ENCODE data around the gene PPIF. TPM values are rescaled to one million over a fixed set of nuclear protein-coding genes. Genes with fewer than 3 reads are reported as not detected.

PPIF gene
- total and polyA plus RNA-seq, 2 experiments from 2014 or later = 24.6 to 45.5 TPM

DNA sequence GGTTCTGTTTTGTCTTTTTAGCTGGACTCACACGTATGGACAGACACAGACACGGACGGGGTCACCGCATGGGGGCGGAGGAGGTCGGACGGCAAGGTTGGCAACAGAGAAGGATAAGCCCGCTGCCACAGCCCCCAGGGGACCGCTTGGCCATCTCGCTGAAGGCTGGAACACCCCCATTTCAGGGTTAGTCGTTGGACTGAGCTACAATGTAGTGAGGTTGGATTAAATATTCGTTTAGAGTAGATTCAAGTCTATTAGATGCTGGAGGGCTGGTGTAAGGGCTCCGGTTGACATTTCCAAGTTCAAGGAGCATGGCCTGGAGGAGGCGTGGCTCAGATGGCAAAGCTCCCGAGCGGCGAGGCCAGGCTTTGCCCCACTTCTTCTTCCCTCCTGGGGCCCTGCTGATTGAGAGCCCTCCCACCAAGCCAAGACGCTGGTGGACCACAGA, 35.2 kb downstream of the PPIF start:
- 56 to 61% methylated on average over 17 to 18 of the region's 18 CpGs for WGBS, 2 experiments (ENCODE audit: low coverage in 1 of 2, low lambda C conversion rate in 2 of 2, missing lambda C conversion rate in 2 of 2)
- in situ Hi-C loops (cut with MboI) = no loop called here
- DNase-seq = no peak
- H3K27me3 ChIP-seq (replicated peaks; ENCODE audit: insufficient read depth) = no peaks in the 10 kb centered on the region
- no peak overlapping the region for H2AFZ ChIP-seq
- no peaks in the 10 kb centered on the region for H4K20me1 ChIP-seq (ENCODE audit: insufficient read depth)
- H3K9me2 ChIP-seq (ENCODE audit: insufficient read depth) = no peaks in the 10 kb centered on the region
- no peak overlapping the region for H3K4me3 ChIP-seq
- no peak overlapping the region for H3K4me2 ChIP-seq (ENCODE audit: unreplicated experiment)
- TF ChIP-seq EZH2phosphoT487 (IDR thresholded peaks at IDR 0.05; ENCODE audit: insufficient read depth, low read depth) (no peak), EZH2 (IDR thresholded peaks at IDR 0.05; ENCODE audit: insufficient read depth, poor library complexity, severe bottlenecking) (no peak)
- peak overlapping the region; percentile 60 for H3K27ac ChIP-seq
- peaks cover 13% of the 10 kb centered on the region for H3F3A ChIP-seq (ENCODE audit: insufficient read depth)
- no peaks in the 10 kb centered on the region for H3K79me2 ChIP-seq (ENCODE audit: insufficient read depth)
- peak overlapping the region; percentile 67; the same call in 1 of the 2 replicates for H3K9ac ChIP-seq
- H3K4me1 ChIP-seq (ENCODE audit: insufficient read depth) = peaks cover 39% of the 10 kb centered on the region
- no peaks in the 10 kb centered on the region for H3K36me3 ChIP-seq (ENCODE audit: low read depth)
- no peaks in the 10 kb centered on the region for H3K9me3 ChIP-seq (ENCODE audit: low read depth)

DNA sequence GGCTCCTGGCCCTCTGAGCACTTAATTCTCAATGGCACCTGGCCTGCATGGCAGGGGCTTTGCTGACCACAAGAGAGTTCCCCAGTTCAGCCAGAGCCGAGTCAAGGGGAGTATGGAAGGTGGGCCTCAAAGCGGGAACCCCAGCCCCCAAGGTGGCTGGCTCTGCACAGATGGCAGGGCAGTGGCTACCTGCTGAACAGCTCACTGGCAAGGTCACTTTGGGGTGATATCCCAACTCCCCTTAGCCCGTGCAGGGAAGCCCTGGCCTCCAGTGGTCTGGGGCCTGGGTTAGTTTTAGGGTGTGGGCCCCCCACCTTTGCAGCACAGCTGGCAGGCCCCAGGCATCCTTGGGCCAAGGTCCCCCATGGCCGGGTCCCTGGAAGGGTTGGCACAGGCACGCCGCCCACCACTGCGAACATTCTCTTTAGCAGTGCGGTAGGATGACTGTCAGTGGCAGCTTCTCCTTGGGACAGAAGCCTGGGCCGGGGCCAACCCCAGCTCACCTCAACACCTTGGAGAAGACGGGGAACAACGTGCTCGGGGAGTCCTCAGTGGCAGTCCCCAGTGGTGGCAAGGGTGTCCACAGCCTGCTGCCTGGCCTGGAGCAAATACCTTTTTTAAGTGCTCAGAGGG, 36.8 kb downstream of the PPIF start:
- H3F3A ChIP-seq (ENCODE audit: insufficient read depth) = peaks cover 13% of the 10 kb centered on the region
- H3K36me3 ChIP-seq (ENCODE audit: low read depth) = no peaks in the 10 kb centered on the region
- peaks cover 39% of the 10 kb centered on the region for H3K4me1 ChIP-seq (ENCODE audit: insufficient read depth)
- no peaks in the 10 kb centered on the region for H3K27me3 ChIP-seq (replicated peaks; ENCODE audit: insufficient read depth)
- no peak overlapping the region for H3K9ac ChIP-seq
- TF ChIP-seq EZH2 (IDR thresholded peaks at IDR 0.05; ENCODE audit: insufficient read depth, poor library complexity, severe bottlenecking) = no peak
- TF ChIP-seq EZH2phosphoT487 (IDR thresholded peaks at IDR 0.05; ENCODE audit: insufficient read depth, low read depth) = no peak
- no peak for DNase-seq
- in situ Hi-C loops (cut with MboI) = no loop called here
- no peak overlapping the region for H2AFZ ChIP-seq
- 87 to 89% methylated on average over 12 of the region's 12 CpGs for WGBS, 2 experiments (ENCODE audit: low coverage in 1 of 2, low lambda C conversion rate in 2 of 2, missing lambda C conversion rate in 2 of 2)
- no peaks in the 10 kb centered on the region for H4K20me1 ChIP-seq (ENCODE audit: insufficient read depth)
- H3K4me3 ChIP-seq = no peak overlapping the region
- H3K27ac ChIP-seq = no peak overlapping the region
- no peaks in the 10 kb centered on the region for H3K9me3 ChIP-seq (ENCODE audit: low read depth)
- no peak overlapping the region for H3K4me2 ChIP-seq (ENCODE audit: unreplicated experiment)
- no peaks in the 10 kb centered on the region for H3K79me2 ChIP-seq (ENCODE audit: insufficient read depth)
- no peaks in the 10 kb centered on the region for H3K9me2 ChIP-seq (ENCODE audit: insufficient read depth)

DNA sequence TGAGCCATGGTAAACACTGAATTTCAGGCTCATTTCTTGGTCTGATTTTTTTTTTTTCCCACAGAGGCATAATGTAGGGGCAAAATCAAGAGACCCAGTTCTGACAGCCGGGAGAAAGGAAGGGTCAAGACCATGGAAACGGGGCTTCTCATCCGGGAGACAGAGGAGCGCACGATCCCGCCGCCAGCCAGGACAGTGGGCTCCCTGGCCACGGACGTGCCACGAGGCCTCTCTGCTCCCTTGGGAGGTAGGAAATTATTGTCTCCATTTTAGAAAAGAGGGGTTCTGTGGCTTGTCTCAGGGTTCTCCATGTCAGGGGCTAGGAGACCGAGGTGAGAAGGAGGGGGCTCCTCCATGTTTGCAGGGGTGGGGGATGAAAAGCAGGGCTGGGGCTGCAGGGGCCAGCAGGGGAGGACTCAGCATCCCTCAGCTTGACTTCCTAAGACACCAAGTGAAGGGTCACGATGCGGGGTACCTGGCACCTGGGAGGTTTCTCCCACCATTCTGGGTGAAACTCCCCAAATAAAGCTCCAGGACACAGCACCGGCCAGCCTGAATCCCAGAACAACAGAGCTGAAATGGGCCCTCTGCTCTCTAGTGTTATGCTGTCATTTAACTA, 37.6 kb downstream of the PPIF start:
- H3K9ac ChIP-seq = no peak overlapping the region
- DNase-seq = no peak
- H3K79me2 ChIP-seq (ENCODE audit: insufficient read depth) = no peaks in the 10 kb centered on the region
- no peak overlapping the region for H3K4me3 ChIP-seq
- no peaks in the 10 kb centered on the region for H3K27me3 ChIP-seq (replicated peaks; ENCODE audit: insufficient read depth)
- TF ChIP-seq EZH2 (IDR thresholded peaks at IDR 0.05; ENCODE audit: insufficient read depth, poor library complexity, severe bottlenecking) = no peak
- no peak for TF ChIP-seq EZH2phosphoT487 (IDR thresholded peaks at IDR 0.05; ENCODE audit: insufficient read depth, low read depth)
- H3K4me1 ChIP-seq (ENCODE audit: insufficient read depth) = peaks cover 33% of the 10 kb centered on the region
- no peak overlapping the region for H2AFZ ChIP-seq
- in situ Hi-C loops (cut with MboI) = no loop called here
- peaks cover 13% of the 10 kb centered on the region for H3F3A ChIP-seq (ENCODE audit: insufficient read depth)
- H3K27ac ChIP-seq = no peak overlapping the region
- WGBS, 2 experiments (ENCODE audit: low coverage in 1 of 2, low lambda C conversion rate in 2 of 2, missing lambda C conversion rate in 2 of 2) = 87 to 89% methylated on average over 14 of the region's 14 CpGs
- H3K4me2 ChIP-seq (ENCODE audit: unreplicated experiment) = no peak overlapping the region
- no peaks in the 10 kb centered on the region for H3K9me3 ChIP-seq (ENCODE audit: low read depth)
- H3K36me3 ChIP-seq (ENCODE audit: low read depth) = no peaks in the 10 kb centered on the region
- H4K20me1 ChIP-seq (ENCODE audit: insufficient read depth) = no peaks in the 10 kb centered on the region
- no peaks in the 10 kb centered on the region for H3K9me2 ChIP-seq (ENCODE audit: insufficient read depth)

DNA sequence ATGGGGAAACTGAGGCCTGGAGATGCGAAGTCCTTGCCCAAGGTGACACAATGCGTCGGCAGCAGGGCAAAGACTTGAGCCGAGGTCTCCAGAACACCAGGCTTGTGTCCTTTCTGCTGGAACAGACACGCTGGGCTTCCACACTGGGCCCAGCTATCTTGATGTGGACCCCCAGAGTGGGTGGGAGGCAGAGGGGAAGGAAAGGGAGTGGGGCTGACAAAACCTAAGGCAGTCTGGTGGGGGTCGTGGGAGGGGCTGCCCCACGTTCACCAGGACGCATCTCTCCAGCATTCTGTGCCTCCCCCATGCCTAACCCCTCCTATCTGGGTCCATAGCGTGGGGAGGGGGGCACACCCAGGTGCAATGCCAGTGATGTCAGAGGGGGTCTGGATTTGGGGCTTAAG, 38.1 kb downstream of the PPIF start:
- no peak overlapping the region for H3K4me3 ChIP-seq
- in situ Hi-C loops (cut with MboI) = no loop called here
- H3K9me3 ChIP-seq (ENCODE audit: low read depth) = no peaks in the 10 kb centered on the region
- no peak overlapping the region for H3K9ac ChIP-seq
- no peaks in the 10 kb centered on the region for H3K79me2 ChIP-seq (ENCODE audit: insufficient read depth)
- H3K9me2 ChIP-seq (ENCODE audit: insufficient read depth) = no peaks in the 10 kb centered on the region
- H3K4me2 ChIP-seq (ENCODE audit: unreplicated experiment) = no peak overlapping the region
- TF ChIP-seq EZH2phosphoT487 (IDR thresholded peaks at IDR 0.05; ENCODE audit: insufficient read depth, low read depth) (no peak), EZH2 (IDR thresholded peaks at IDR 0.05; ENCODE audit: insufficient read depth, poor library complexity, severe bottlenecking) (no peak)
- no peak overlapping the region for H3K27ac ChIP-seq
- 91 to 96% methylated on average over 7 to 9 of the region's 9 CpGs for WGBS, 2 experiments (ENCODE audit: low coverage in 1 of 2, low lambda C conversion rate in 2 of 2, missing lambda C conversion rate in 2 of 2)
- H2AFZ ChIP-seq = no peak overlapping the region
- no peaks in the 10 kb centered on the region for H3K27me3 ChIP-seq (replicated peaks; ENCODE audit: insufficient read depth)
- peaks cover 13% of the 10 kb centered on the region for H3F3A ChIP-seq (ENCODE audit: insufficient read depth)
- no peaks in the 10 kb centered on the region for H3K36me3 ChIP-seq (ENCODE audit: low read depth)
- no peak for DNase-seq
- no peaks in the 10 kb centered on the region for H4K20me1 ChIP-seq (ENCODE audit: insufficient read depth)
- peaks cover 28% of the 10 kb centered on the region for H3K4me1 ChIP-seq (ENCODE audit: insufficient read depth)

Data from GM23248 (cell line).